Measurements from ENCODE around the gene ETV5.

DNA sequence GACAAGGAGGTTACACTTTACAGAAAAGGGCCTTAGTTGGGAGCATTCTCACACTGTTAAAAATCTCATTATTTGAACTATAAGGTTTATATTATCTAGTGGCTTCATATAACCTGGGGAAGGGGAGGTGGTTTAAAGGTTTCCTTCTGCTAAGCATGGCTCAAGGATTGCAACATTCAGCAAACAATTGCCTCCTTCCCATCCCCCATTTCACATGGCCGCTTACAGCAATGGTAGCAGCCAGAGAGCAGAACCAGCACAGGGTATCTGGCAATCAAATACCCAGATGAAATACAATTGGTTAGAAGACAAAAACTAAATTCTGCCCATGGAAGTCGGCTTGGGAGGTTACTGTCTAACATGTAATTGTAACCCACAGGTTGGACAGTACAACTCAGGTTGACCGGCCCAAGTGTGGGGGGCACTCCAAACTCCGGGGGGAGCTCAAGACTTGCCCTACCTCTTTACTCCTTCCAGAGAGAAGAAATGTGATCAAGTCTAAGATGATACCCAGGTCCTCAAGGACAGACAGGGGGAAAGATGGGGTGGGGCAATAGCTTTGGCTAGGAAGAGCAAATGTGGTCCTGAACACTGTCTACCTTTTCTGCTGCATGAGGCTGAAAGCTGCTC is 15.5 kb downstream of the ETV5 start:
- TF ChIP-seq, protein P1, sequence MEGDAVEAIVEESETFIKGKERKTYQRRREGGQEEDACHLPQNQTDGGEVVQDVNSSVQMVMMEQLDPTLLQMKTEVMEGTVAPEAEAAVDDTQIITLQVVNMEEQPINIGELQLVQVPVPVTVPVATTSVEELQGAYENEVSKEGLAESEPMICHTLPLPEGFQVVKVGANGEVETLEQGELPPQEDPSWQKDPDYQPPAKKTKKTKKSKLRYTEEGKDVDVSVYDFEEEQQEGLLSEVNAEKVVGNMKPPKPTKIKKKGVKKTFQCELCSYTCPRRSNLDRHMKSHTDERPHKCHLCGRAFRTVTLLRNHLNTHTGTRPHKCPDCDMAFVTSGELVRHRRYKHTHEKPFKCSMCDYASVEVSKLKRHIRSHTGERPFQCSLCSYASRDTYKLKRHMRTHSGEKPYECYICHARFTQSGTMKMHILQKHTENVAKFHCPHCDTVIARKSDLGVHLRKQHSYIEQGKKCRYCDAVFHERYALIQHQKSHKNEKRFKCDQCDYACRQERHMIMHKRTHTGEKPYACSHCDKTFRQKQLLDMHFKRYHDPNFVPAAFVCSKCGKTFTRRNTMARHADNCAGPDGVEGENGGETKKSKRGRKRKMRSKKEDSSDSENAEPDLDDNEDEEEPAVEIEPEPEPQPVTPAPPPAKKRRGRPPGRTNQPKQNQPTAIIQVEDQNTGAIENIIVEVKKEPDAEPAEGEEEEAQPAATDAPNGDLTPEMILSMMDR (IDR thresholded peaks at IDR 0.05), result no peak
- TF ChIP-seq POLR2A (IDR thresholded peaks at IDR 0.05), result no peak

All from right lobe of liver (tissue), 4 donors.